GM12891 (cell line): Measurements from ENCODE around the gene PCCB.

Source experiments
- POLR2A ChIP-seq: IDR thresholded peaks from 2 replicates; pipeline ENCODE4 v1.6.1; 2011; ENCODE audit warnings: low read depth, low read length, control low read depth
- POLR2AphosphoS5 ChIP-seq: IDR thresholded peaks from 2 replicates; pipeline ENCODE4 v1.6.1; 2011; ENCODE audit warnings: low read depth, low read length, control low read depth
- SPI1 ChIP-seq: IDR thresholded peaks from 2 replicates; pipeline ENCODE4 v1.6.1; 2011; ENCODE audit warnings: low read depth, low read length, control low read depth
- TAF1 ChIP-seq: IDR thresholded peaks from 2 replicates; pipeline ENCODE4 v1.6.1; 2011; ENCODE audit warnings: low read depth, low read length, control low read depth

- no peak for TF ChIP-seq POLR2A
- TF ChIP-seq POLR2AphosphoS5, result no peak
- no peak for TF ChIP-seq SPI1
- no peak for TF ChIP-seq TAF1
Measured at GRCh38 chr3:136332776-136333175, 82.6 kb downstream of the PCCB start.
